GM21423 (cell line): Measurements from ENCODE around the gene EPHB3.
A peak's percentile ranks its signal among the peaks of the same experiment; 100 is the strongest.

Source experiments
- ATAC-seq: cut with Tn5 transposase; IDR thresholded peaks from one replicate; pipeline ENCODE4 v1.9.1; 2021; ENCODE audit warnings: mild to moderate bottlenecking, moderate library complexity; ENCODE audit not compliant: unreplicated experiment

The EPHB3 gene

DNA sequence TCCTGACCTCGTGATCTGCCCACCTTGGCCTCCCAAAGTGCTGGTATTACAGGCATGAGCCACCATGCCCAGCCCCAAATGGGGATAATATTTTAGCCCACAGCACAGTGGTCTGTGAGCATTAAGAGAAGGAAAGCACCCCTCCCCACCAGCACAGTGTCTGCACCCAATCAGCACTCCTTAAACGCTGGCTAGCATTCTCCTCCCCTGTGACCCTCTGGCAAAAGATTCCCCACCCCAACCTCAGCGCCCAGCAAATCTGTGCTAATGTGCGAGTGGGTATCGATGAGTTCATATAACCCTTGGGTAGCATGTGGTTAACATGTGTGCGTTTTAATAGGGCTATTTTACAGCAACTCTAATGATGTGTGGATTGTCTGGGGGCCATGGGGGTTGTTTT lies 18.3 kb upstream of the EPHB3 start:
- ATAC-seq, result no peak

- ATAC-seq, result peak; percentile 67
Observed at GRCh38 chr3:184543843-184544512, 17.6 kb upstream of the EPHB3 start.

DNA sequence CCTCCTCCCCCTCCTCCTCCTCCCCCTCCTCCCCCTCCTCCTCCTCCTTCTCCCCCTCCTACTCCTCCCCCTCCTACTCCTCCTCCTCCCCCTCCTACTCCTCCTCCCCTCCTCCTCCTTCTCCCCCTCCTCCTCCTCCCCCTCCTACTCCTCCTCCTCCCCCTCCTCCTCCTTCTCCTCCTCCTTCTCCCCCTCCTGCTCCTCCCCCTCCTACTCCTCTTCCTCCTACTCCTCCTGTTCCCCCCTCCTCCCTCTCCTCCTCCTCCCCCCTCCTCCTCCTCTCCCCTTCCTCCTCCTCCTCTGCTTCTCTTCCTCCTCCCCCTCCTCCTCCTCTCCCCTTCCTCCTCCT lies 17.1 kb upstream of the EPHB3 start:
- ATAC-seq, result no peak

DNA sequence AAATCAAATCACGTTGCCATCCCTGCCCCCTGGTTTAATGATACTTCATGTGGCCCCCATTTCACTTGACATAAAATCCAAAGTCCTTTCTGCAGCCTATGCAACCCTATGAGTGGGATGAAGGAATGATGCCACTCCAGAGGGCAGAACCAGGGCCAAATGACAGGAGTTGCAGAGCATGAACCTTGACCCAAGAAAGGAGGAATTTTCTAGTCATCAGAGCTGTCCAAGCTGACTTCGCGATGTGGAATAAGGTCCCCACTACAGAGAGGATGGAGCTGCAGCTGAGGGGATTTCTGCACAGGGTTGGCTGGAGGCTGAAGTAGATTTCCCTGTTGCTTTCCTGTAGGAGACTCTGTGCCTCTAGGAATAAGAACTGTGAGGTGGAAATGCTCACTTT lies 15.8 kb upstream of the EPHB3 start:
- no peak for ATAC-seq

GRCh38 chr3:184546252-184546651 lies 15.3 kb upstream of the EPHB3 start:
- no peak for ATAC-seq

- no peak for ATAC-seq
Observed at GRCh38 chr3:184549796-184550577, 11.6 kb upstream of the EPHB3 start.

GRCh38 chr3:184551103-184551502 lies 10.5 kb upstream of the EPHB3 start:
- ATAC-seq, result no peak

DNA sequence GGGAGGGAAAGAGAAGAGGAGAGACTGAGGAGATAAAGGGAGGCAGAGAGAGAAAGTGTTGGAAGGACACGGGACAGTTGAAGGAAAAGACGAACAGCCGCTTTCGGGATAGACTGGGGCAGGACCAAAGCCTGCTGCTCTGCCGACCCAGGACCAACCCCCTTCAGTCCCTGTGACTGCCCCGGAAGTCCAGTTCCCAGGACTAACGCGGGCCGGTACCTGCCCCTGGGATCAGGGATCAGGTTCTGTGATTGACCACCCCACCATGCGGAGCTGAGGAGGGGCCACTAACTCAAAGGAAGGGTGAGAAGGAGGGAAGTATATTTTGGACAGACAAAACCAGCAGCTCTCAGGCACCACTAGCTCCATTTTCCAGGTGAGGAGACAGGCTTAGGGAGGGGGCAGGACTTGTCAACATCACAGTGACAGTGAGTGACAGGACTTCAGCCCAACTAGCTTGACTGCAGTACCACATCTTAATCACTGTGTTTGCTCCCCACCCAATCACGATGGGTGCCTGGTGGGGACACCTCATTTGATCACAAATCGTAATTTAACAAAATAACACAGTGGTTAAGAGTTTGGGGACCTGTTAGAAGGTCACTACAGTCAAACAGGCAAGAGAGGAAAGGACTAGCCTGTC lies 9.8 kb upstream of the EPHB3 start:
- no peak for ATAC-seq

DNA sequence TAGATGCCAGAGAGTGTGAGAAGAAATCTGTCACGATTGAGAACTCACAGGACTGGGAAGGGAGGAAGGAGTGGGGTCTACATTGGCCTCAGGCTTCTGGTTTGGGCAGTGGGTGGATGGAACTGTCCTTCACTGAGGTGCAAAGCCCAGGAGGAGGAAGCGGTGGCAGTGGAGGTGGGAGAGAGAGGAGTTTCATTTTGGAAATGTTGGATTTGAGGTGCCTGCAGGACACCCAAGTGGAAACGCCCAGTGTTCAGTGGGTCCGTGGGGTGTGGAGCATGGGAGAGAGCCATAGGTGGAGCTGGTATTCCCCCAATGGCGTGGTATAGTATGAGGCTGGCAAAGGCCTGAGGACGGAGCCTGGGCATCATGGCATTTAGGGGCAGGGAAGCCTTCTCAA lies 9.3 kb upstream of the EPHB3 start:
- no peak for ATAC-seq

DNA sequence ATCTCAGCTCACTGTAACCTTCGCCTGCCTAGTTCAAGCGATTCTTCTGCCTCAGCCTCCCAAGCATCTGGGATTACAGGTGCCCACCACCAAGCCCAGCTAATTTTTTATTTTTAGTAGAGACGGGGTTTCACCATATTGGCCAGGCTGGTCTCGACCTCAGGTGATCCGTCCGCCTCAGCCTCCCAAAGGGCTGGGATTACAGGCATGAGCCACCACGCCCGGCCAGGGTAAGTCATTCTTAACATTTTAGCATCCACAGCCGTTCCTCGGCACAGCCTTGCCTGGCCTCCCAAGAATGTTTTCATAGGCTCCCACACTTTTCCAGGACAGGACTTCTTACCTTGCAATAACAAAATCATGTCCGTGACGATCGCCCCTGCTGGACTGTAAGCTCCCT lies 8.7 kb upstream of the EPHB3 start:
- no peak for ATAC-seq

DNA sequence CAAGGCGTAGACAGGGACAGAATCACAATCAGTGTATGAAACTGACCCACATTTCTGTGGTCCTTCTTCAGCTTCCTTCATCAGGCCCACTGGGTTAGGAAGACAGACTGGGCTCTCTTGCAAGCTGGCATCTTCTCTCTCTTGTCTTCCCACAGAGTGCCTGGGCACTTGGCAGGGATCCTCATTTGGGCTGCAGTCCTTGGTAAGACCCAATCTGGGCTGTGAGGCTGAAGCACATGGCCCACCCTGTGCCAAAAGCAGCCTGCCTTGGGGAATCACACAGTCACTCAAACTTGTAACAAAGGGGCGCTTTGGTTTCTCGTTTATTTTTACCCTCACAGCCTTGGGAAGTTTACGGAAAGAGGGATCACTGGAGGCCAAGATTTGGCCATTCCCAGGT lies 8.2 kb upstream of the EPHB3 start:
- no peak for ATAC-seq

GRCh38 chr3:184554461-184554860 lies 7.1 kb upstream of the EPHB3 start:
- no peak for ATAC-seq

- ATAC-seq, result no peak
Observed at GRCh38 chr3:184556582-184557347, 4.8 kb upstream of the EPHB3 start.

GRCh38 chr3:184557348-184557950 lies 4.1 kb upstream of the EPHB3 start:
- no peak for ATAC-seq

DNA sequence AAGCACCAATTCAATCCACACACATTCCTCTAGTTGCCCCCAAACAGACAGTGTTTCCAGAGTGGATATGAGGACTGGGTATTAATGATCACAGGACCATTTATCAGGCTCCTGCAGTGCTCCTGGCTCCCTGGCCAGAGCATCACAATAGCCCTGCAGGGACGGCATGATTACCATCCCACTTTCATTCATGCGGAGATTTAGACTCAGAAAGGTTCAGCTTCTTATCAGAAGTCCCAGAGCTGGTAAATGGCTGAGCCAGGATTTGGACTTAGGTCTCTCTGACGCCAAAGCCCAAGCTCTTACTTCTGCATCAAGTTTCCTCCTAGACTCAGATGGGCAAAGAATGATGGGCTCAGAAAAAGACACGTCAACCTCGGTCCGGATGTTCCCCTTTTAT lies 2.9 kb upstream of the EPHB3 start:
- ATAC-seq, result no peak

DNA sequence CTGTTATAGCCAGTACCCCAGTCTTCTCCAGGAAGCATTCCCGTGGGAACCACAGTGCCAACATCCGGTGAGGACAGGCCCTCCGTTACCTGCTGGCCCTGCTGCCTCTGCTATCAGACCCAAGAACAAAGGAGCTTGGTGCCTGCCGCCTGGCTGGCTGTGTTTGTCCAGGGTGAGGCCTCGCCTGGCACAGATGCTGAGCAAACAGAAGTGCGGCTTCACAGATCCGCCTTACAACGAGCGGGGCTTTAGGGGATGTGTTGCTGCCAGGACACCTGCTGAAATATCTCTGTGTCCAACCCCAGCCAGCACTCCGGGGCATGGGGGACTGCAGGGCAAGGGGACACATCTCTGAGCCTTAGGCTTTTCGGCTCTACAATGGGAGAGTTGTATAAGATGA lies 2.2 kb upstream of the EPHB3 start:
- no peak for ATAC-seq

- no peak for ATAC-seq
Observed at GRCh38 chr3:184560531-184560930, 1.1 kb upstream of the EPHB3 start.

DNA sequence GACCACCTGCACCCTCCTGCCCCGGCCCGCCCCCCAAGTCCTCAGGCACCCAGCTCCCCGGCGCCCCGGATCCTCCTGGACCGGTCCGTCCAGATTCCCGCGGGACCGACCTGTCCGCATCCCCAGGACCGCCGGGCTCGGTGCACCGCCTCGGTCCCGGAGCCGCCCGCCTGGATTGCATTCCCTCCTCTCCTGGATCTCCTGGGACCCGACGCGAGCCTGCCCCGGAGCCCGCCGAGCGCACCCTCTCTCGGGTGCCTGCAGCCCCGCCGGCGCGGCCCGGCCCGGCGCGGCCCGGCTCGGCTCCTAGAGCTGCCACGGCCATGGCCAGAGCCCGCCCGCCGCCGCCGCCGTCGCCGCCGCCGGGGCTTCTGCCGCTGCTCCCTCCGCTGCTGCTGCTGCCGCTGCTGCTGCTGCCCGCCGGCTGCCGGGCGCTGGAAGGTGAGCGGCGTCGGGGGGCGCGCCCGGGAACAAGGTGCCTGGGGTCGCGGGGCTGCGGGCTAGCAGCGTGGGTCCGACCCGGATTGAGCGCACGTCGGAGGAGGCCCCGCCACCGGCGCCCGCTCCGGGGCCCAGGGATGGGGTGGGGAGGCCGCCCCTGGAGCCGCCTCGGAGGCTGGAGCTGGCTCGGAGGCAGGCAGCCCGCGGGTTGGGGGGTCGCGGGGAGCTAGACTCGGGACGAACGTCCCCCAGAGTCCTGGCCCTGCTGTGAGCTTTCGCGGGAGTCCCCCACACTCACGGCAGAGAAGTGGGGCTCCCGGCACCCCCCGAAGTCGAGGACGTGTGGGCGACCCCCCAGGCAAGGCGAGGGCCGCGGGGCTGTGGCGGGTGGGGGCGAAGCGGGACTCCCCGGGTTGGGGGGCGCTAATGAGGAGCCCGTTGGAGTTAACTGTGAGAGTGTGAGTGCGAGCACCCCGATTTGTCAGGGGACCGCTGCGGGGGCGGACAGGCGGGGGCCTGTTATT lies 610 bp downstream of the EPHB3 start:
- ATAC-seq, result no peak

DNA sequence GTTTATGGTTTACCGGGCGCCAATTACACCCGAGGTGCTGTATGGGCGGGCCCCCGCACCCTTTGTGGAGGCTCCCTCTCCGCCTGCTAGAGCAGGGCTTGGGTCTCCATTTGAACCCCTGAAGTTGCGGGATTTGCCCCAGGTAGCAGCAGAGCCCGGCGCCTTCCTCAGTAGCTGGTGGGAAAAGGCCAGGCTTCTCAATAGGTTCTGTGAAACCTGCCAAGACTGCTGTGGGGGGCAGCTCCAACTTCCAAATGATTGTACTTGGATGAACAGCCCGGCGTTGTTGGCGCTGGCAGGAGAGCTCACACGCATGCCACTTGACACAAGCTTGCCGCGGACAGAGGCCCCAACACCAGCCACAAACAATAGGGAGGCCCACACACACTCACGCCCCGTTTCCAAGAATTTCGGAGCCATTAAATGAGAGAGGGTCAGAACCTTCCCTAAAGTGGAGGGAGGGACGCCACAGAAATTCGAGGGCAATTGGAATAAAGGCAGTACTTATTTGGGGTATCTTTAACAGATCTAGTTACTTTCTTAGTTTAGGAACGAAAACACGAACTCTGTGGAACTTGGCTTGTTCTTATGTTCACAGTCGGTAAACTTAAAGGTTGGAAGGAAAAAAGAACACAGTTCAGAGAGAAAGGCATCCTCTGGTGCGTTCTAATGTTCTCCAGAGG lies 1.4 kb downstream of the EPHB3 start:
- ATAC-seq, result no peak
